Esophagus mucosa (tissue), 1 donor: ENCODE results near the gene SCYGR6. TPM values are rescaled to one million over a fixed set of nuclear protein-coding genes. Genes with fewer than 3 reads are reported as not detected.
A peak's percentile ranks its signal among the peaks of the same experiment; 100 is the strongest.
"Not testable (repeated sequence)": the region's sequence is repeated elsewhere in the genome, so short reads cannot be mapped to it uniquely, and the experiment has no call there.

Experiments used
- ATAC-seq: fragments of 200-7000 bp; cut with Tn5 transposase; one replicate; pipeline ENCODE4 v1.9.1; 2020
- total RNA-seq: library from RNA; stranded (reverse); gene quantifications from one replicate; pipeline ENCODE4 v1.2.4, GENCODE V29; 2023
- donor health status: DM: yes; HTN: yes; CAD: no.

Gene SCYGR6, protein sequence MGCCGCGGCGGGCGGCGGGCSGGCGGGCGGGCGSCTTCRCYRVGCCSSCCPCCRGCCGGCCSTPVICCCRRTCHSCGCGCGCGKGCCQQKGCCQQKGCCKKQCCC
- total RNA-seq: not detected

DNA sequence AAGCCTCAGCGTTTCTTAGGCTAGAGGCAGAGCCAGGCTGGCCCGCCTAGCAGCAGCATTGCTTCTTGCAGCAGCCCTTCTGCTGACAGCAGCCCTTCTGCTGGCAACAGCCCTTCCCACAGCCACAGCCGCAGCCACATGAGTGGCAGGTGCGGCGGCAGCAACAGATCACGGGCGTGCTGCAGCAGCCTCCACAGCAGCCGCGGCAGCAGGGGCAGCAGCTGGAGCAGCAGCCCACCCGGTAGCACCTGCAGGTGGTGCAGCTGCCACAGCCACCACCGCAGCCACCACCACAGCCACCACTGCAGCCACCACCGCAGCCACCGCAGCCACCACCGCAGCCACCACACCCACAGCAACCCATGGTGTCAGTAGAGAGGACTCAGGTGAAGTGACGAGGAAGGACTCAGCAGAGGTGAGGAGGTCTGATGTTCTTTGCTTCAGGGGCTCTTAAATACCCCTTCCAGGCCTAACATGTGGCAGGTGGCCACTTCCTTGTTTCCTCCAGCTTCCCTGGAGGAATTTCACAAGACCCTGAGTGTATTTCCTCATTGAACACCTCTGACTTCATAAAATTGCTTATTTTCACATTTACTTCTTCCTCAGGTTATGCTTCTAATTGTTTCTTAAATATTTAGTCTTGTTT lies at the start of gene SCYGR6:
Gene SCYGR6, minus strand, starts transcription at position 364 of the 646 bp plus-strand sequence. Its CDS starts 0 bp downstream, at position 364.
- ATAC-seq: no peak

DNA sequence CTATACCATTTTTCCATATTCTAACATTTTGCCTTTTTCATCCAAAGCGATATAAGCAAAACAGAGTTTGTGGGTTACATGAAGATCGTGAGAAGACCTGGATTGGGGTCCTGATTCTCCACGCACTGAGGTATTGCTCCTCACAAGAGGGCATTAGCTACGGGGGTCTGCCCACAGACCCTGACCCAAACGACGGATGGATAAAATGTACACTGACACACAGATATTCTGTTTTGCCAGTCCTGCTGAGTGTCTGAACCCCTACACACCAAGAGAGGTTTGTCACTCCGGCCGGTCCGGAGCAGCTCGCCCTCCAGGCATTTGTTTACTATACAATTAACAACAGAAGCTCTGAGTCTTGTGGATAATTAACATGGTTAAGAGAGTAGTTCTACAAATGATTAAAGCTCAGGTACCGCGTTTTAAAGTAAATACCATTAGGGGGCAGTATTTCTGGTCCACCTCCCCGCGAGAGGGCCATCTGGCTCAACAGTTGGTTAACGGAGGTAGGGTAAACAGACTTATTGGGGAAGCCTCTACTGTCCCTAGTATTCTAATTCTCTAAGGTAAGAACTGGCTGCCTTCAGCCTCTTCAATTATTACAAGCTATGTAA lies 49.6 kb upstream of the SCYGR6 start:
- ATAC-seq: no peak

DNA sequence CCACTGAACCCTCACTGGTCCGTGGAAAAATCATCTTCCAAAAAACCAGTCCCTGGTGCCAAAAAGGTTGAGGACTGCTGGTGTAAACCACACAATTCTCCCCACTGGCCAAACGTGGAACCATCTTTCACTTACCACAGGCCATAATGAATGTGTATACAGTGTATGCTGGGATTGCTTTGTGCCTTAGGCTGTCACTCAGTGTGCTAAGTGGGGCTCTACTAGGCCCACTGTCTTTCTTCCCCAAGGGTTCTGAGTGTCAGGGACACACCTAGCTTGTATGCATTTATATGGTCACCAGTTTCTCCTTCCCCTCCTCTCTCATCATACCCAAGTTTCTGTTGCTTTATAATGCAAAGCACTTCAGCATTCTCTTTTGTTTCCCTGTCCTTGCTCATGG lies 48.4 kb upstream of the SCYGR6 start:
- ATAC-seq: no peak

DNA sequence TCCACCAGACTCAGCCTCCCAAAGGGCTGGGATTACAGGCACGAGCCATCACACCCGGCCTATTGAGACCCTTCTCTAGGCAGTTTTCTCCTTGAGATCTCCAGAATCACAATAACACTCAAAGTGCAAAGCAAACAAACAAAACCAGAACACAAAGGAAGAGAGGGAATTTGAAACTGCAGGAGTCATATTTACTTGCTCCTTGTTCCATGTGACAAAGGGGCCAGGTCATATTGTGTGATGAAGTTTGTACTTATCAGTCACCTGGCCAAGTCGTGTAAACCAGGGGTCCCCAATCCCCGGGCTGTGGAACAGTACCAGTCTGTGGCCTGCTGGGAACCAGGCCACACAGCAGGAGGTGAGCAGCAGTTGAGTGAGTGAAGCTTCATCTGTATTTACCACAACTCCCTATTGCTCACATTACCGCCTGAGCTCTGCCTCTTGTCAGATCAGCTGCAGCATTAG lies 47.7 kb upstream of the SCYGR6 start:
- no peak for ATAC-seq

DNA sequence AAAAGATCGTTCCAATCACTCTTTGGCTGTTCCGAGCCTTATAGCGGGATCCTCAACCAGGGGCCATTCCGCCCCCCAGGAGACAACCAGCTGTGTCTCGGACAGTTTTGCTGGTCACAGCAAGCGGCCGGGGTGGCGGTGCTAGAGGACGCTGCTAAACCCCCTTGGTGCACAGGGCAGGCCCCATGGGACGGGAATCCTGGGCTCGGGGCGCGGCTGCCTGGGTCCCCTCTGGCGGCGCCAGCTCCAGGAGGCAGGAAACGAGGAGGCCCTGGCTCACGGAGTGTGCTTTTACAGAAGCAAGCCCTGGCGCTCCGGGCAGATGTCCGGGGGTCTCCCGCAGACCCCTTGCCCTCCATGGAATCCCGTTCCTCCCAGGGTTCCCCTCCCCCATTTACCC lies 43.3 kb upstream of the SCYGR6 start:
- ATAC-seq: no peak

DNA sequence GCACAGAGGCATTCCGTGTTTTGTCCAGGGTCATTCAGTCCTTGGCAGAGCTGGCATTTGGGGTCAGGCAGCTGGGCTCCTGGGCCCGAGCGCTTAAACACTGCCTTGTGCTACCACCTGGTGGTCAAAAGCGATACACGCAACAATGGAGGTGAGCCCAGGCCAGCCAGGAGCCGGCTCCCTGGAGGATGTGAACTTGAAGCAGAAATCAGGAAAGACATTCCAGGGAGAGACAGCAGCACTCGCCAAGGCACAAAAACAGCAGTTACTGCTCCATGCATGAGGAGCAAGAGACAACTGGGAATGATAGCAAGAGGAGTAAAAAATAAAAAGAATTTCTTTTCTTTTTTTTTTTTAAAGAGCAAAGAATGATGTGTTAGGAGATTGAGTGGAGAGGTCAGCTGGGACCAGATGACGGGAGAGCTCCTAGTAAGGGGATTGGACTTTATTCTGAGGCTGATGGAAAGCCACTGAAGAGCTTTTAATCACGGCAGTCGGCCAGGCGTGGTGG lies 41.9 kb upstream of the SCYGR6 start:
- peak; percentile 89 for ATAC-seq

DNA sequence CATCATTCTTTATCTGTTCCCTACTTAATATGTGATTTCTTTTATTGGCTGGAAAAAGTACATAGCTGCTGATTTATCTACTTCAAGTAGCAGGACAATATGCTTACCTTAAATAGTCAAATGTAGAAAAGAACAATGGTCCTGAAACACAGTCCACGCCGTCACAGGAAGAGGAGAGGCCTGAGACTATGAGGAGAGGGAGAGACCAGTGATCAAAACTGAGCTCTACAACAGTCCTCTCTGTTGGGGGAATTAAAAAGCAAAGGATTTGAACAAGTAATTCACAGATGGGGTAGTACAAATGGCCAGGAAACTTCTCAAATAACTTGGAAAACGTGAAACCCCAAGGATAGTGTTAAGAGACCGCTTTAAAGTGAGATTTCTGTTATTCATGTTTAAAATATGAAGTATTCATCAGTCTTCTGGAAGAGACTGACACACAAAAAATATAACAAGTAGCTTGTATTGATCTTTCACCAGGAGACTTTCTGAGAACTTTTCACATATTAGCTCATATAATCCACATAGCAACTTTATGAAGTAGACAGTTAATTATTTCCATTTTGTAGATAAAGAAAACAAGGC lies 41.3 kb upstream of the SCYGR6 start:
- no peak for ATAC-seq

DNA sequence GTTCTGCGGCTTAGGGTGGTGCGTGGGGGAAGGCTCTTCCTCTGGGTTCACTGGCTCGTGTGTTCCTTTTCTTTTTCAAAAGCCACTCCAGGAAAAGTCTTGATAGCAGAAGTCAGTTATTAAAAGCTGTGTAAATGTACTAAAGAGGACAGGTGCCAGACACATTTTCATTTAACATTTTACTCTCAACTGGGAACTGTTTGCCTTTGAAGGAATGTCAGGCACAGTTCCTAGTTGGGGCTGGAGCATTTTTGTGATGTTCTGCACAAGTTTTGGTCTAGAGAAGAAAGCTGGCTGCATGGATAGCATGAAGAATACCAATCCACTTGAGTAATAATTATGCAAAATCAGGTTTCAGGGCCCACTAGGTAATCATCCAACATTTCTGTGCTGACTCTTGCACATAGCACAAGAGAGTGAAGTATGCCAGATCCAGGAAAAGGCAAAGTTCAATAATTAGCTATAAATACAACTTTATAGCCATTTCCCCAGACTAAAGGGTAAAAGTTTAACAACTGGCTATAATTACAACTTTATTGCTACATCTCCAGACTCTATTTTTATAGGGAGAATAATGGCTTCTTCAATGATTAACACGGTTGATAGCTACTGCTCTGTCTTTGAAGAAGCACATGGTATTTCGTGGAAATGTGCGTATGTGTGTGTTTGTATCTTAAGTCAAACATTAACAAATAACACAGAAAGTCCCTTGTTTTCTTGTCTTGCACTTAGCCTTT lies 37.4 kb upstream of the SCYGR6 start:
- ATAC-seq: no peak

DNA sequence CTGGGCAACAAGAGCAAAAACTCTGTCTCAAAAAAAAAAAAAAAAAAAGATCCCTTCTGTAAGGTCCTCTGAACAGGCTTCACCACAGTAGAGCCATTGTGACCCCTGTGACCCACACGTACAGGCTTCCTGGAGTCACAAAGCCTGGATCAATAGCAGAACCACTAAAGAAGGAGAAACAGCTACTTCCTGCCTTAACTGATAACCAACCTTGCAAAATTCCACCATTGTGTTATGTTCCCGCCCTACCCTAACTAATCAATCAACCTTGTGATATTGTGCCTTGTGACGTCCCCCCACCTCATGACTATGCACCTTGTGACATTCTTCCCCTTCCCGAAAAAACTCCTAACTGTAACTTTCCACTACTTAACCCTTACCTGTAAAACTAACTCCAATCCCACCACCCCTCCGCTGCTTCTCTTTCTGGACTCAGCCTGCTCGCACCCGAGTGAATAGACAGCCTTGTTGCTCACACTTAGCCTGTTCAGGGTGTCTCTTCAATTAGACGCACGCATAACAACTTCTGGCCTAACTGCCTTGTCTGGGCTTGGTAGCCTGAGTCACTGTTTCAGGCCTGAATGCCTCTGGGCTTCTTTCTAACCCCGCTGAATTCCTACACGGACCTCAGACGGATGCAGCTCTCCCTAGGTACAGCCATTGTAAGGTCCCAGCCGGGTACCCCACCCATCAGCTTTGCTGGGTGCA lies 35.0 kb upstream of the SCYGR6 start:
- peak; percentile 99 for ATAC-seq

DNA sequence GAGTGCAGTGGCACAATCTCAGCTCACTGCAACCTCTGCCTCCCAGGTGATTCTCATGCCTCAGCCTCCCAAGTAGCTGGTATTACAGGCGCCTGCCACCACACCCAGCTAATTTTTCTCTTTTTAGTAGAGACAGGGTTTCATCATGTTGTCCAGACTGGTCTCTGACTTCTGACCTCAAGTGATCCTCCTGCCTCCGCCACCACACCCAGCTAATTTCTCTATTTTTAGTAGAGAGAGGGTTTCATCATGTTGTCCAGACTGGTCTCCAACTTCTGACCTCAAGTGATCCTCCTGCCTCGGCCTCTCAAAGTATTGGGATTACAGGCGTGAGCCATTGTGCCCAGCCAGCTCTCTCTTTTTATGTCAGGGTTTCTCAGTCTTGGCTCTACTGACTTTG lies 31.7 kb upstream of the SCYGR6 start:
- not testable (repeated sequence) for ATAC-seq

DNA sequence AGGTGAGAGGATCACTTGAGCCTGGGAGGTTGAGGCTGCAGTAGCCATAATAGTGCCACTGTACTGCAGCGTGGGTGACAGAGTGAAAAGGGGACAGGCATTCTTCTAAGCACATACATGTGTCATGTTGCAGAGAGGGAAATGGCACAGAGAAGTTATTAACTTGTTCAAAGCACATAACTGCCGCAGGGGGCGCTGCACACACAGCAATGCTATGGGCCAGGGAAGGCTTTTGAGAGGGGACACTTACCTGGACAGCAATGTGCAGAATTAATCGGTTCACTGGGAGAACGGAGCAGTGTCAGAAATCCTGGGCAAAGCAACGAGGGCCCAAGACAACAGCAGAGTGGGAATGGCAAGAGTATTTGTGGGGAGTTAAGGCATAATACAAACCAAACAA lies 23.5 kb upstream of the SCYGR6 start:
- no peak for ATAC-seq

DNA sequence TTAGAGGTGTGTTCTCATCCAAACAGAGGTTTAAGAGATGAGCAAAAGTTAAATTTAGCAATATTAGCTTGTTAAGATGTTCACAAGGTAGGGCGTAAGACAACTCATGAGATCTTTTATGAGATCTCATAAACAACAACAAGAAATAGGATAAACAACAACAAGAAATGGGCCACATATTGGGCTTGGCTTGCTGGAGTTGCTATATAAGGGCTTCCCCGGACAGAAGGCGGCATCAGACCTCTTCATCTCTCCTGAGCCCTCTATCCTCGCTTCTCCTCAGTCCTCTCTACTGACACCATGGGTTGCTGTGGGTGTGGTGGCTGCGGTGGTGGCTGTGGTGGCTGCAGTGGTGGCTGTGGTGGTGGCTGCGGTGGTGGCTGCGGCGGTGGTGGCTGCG lies 21.0 kb upstream of the SCYGR6 start, which contains the start of gene SCYGR8:
Gene SCYGR8, plus strand, starts transcription at position 301 of the 400 bp plus-strand sequence. Its CDS starts 0 bp downstream, at position 301.
- no peak for ATAC-seq

DNA sequence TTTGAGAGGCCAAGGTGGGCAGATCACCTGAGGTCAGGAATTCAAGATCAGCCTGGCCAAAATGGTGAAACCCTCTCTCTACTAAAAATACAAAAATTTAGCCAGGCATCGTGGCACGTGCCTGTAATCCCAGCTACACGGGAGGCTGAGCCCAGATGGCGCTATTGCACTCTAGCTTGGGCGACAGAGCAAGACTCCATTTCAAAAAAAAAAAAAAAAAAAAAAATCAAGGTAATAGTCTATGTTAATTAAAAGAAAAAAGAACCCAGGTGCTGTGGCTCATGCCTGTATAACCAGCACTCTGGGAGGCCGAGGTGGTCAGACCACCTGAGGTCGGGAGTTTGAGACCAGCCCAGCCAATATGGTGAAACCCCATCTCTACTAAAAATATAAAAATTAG lies 16.1 kb upstream of the SCYGR6 start:
- ATAC-seq: not testable (repeated sequence)

DNA sequence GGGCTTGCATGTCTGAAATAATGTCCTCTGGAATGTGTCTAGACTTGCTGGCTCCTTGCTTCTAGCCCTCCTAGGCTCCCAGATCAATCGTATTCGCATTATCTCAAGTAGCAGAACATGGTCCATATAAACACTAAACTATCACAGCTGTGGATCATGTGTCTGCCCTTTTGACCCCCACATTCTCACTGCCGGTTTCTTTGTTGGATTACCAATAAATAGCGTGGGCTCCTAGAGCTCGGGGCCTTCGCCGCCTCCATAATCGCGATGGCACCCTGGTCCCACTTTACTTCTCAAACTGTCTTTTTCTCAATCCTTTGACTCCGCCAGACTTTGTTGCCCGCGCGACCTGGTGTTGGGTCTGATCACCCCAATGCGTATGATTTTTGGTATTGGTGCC lies 14.8 kb upstream of the SCYGR6 start:
- no peak for ATAC-seq

DNA sequence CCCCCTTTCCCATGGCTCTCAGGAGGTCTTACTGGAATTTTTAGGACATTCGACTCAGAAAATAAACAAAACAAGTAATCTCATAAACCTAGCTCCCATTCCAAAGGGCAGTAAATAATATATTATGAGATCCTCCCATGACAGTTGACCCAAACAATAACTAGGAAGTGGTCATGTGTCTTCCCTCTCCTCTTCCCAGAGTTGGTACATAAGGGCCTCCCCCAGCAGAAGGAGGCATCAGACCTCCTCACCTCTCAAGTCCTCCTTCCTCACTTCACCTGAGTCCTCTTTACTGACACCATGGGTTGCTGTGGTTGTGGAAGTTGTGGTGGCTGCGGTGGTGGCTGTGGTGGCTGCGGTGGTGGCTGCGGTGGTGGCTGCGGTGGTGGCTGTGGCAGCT lies 3.5 kb upstream of the SCYGR6 start, which contains the start of gene SCYGR7:
Gene SCYGR7, plus strand, starts transcription at position 301 of the 400 bp plus-strand sequence. Its CDS starts 0 bp downstream, at position 301.
- ATAC-seq: no peak

DNA sequence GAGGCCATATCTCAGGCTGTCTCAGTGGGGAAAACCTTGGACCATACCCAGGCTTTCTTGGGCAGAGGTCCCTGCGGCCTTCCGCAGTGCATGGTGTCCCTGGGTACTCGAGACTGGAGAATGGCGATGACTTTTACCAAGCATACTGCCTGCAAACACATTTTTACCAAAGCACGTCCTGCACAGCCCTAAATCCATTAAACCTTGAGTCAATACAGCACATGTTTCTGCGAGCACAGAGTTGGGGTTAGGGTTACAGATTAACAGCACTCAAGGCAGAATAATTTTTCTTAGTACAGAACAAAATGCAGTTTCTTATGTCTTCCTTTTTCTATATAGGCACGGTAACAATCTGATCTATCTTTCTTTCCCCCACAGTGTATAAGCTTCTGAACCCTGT lies 1.7 kb downstream of the SCYGR6 start:
- not testable (repeated sequence) for ATAC-seq

DNA sequence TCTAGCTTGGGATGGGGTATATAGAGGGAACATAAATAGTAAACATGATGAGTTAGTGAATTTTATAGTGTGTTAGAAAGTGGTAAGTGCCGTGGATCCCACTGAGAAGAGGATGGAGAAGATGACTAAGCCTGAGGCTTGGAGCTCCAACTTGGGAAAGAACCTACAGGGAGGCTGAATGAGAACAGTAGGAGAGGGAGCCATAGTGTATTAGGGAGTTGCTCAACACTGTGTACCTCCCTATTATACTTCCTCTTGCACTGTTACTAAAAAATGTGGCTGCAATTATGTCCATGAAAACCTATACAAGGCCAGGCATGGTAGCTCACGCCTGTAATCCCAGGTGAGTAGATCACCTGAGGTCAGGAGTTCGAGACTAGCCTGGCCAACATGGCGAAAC lies 3.9 kb downstream of the SCYGR6 start:
- peak; percentile 66 for ATAC-seq

DNA sequence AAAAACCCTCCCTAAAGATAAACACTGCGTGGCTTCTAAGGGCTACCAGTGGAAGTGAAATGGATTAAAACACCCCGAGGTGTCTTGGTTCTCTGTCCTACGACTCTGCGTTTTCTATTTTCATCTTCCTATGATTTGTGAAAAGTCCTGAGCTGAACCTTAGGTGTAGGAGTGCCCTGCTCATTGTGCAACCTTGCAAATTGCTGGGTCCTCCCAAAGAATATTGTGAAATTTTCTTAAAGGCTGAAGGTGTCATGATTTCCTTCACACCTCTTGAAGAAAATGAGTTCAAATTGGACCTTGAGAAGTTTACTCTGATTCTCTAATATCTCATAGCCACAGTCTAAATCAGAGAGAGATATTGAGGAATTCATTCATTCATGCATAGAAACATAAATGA lies 4.9 kb downstream of the SCYGR6 start:
- ATAC-seq: peak; percentile 47

DNA sequence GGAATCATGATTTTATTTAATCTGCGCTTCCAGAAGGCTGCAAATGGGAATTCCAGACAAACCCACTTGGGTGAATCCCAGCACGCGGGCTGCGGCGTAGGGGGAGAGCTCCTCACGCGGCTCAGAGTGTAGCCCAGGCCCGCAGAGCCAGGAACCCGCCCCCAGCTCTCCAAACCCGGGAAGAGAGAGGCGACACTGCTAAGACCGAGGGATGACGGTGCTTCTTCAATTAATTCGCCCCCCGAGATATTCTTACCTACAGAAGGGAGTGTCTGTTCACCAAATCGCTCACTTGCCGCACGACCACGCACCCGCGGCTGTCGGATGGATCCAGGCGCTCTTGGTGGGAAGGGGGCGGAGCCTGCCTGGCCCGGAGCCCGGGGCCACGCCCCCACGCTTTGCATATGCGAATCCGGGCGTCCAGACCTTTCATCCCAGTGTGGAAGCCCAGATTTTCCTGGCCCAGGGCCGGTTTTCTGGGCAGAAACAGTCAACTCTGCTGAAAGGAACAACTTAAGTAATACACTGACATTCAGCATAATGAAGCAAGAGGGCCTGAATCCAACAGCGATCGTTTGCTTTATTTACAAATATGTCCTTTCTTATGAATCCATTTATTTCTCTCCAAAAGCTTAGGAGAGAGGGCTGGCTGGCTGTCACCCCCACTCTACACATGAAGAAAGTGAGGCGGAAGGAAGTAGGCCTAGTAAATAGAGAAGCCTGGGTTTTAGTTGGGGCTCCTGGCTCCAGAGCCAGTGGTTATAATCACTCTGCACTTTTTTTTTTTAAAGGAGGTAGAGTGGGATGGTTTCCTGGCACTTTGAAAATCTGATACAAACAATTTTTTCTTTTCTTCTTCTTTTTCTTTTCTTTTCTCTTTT lies 6.6 kb downstream of the SCYGR6 start, which contains the start of gene SLC19A3:
Gene SLC19A3, minus strand, starts transcription at position 342 of the 881 bp plus-strand sequence. CDS start 15,710 bp downstream, outside the sequence.
- peak; percentile 79 for ATAC-seq

DNA sequence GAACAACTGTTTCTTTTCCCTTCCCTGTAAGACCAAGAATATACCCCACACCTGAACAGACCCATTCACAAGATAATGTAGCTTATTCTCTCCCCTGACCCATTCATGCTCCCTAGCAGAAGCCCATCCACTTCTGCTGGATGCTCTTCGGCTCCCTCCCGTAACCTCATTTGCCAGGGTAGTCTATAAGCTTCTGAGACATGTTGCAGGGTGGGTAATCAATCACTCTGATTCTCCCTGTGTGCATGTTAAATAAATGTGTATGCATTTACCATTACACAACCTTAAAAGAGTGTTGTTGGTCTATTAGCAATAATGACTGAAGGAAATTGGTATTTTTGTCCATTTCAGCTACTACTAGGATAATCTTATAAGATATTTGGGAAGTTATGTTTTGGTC lies 8.1 kb downstream of the SCYGR6 start:
- ATAC-seq: no peak

DNA sequence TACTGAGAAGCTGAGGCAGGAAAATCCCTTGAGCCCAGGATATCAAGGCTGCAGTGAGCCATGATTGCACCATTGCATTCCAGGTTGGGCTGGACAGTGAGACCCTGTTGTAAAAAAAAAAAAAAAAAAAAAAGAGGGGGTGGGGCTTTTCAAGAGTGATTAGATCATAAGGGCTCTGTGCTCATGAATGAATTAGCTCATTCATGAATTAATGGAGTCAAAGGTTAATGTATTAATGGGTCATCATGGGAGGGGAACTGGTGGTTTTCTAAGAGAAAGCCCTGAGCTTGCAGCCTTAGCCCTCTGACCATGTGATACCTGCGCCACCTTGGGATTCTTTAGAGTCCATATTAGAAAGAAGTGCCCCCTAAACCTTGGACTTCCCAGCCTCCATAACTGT lies 11.3 kb downstream of the SCYGR6 start:
- ATAC-seq: no peak
